Mammary epithelial cell (primary cell): ENCODE data around the gene MYO18A.

Source experiments
- CTCF ChIP-seq, 2 donors: IDR thresholded peaks in 1 of 2; conservative IDR thresholded peaks in 1 of 2; 2 replicates each; pipeline ENCODE4 v1.5.1; 2011 to 2012; ENCODE audit warnings: inconsistent platforms in 2 of 2, low read length in 2 of 2, mild to moderate bottlenecking in 2 of 2, control low read depth in 1 of 2, low read depth in 1 of 2; ENCODE audit not compliant: insufficient read depth in 1 of 2; ENCODE audit errors: extremely low read depth in 1 of 2
- EZH2 ChIP-seq: IDR thresholded peaks from 2 replicates; pipeline ENCODE4 v1.6.1; 2012; ENCODE audit warnings: low read length, inconsistent platforms, borderline replicate concordance

- TF ChIP-seq CTCF (conservative IDR thresholded peaks at IDR 0.05 in 1 of 2, IDR thresholded peaks at IDR 0.05 in 1 of 2; ENCODE audit: extremely low read depth in 1 of 2, insufficient read depth in 1 of 2, low read depth in 1 of 2, low read length in 2 of 2) (no peak), EZH2 (no peak)
These were observed 22.9 kb downstream of the MYO18A start for GRCh38 chr17:29157310-29157709.
